Activated naive CD8-positive, alpha-beta T cell (primary cell): Measurements from ENCODE around the gene PIM1.
"Not testable (repeated sequence)": the region's sequence is repeated elsewhere in the genome, so short reads cannot be mapped to it uniquely, and the experiment has no call there.

Experiments
- H3K27ac Mint-ChIP-seq: one replicate; pipeline ENCODE4 v1.8.0; 2021; ENCODE audit warnings: mixed read lengths
- H3K27me3 Mint-ChIP-seq: one replicate; pipeline ENCODE4 v1.8.0; 2021; ENCODE audit warnings: mixed read lengths
- H3K36me3 Mint-ChIP-seq: one replicate; pipeline ENCODE4 v1.8.0; 2021; ENCODE audit warnings: mixed read lengths
- H3K4me1 Mint-ChIP-seq: one replicate; pipeline ENCODE4 v1.8.0; 2021; ENCODE audit warnings: low read depth, mixed read lengths
- H3K4me3 Mint-ChIP-seq: one replicate; pipeline ENCODE4 v1.8.0; 2021; ENCODE audit warnings: mild to moderate bottlenecking, mixed read lengths
- H3K9me3 Mint-ChIP-seq: one replicate; pipeline ENCODE4 v1.8.0; 2021; ENCODE audit warnings: low read depth, mixed read lengths

Gene PIM1

GRCh38 chr6:37173493-37174195 lies 3.7 kb downstream of the PIM1 start:
- Mint-ChIP-seq H3K27ac (peak overlapping the region; percentile 95), H3K36me3 (peaks cover 38% of the 10 kb centered on the region), H3K9me3 (no peaks in the 10 kb centered on the region), H3K4me1 (peaks cover 74% of the 10 kb centered on the region), H3K4me3 (peak overlapping the region; percentile 92), H3K27me3 (no peaks in the 10 kb centered on the region)

GRCh38 chr6:37174196-37174514 lies 4.2 kb downstream of the PIM1 start:
- Mint-ChIP-seq H3K27me3 (no peaks in the 10 kb centered on the region), H3K4me1 (peaks cover 69% of the 10 kb centered on the region), H3K36me3 (peaks cover 38% of the 10 kb centered on the region), H3K9me3 (no peaks in the 10 kb centered on the region), H3K4me3 (peak overlapping the region; percentile 92), H3K27ac (peak overlapping the region; percentile 95)

- H3K4me1 Mint-ChIP-seq: peaks cover 66% of the 10 kb centered on the region
- H3K9me3 Mint-ChIP-seq: no peaks in the 10 kb centered on the region
- peak overlapping the region; percentile 95 for H3K27ac Mint-ChIP-seq
- no peaks in the 10 kb centered on the region for H3K27me3 Mint-ChIP-seq
- H3K4me3 Mint-ChIP-seq: peak overlapping the region; percentile 92
- H3K36me3 Mint-ChIP-seq: peaks cover 38% of the 10 kb centered on the region
These were observed 4.8 kb downstream of the PIM1 start for GRCh38 chr6:37174515-37175331.

GRCh38 chr6:37175332-37176267 lies 5.6 kb downstream of the PIM1 start:
- Mint-ChIP-seq H3K4me3 (peak overlapping the region; percentile 92), H3K27me3 (no peaks in the 10 kb centered on the region), H3K36me3 (peaks cover 38% of the 10 kb centered on the region), H3K4me1 (peaks cover 67% of the 10 kb centered on the region), H3K27ac (peak overlapping the region; percentile 95), H3K9me3 (no peaks in the 10 kb centered on the region)

- peaks cover 72% of the 10 kb centered on the region for H3K4me1 Mint-ChIP-seq
- peak overlapping the region; percentile 95 for H3K27ac Mint-ChIP-seq
- no peaks in the 10 kb centered on the region for H3K27me3 Mint-ChIP-seq
- peaks cover 36% of the 10 kb centered on the region for H3K36me3 Mint-ChIP-seq
- H3K9me3 Mint-ChIP-seq: no peaks in the 10 kb centered on the region
- peak overlapping the region; percentile 92 for H3K4me3 Mint-ChIP-seq
These were observed 6.5 kb downstream of the PIM1 start for GRCh38 chr6:37176268-37177076.

- Mint-ChIP-seq H3K4me3 (peak overlapping the region; percentile 57), H3K4me1 (peaks cover 70% of the 10 kb centered on the region), H3K27me3 (no peaks in the 10 kb centered on the region), H3K9me3 (no peaks in the 10 kb centered on the region), H3K27ac (peak overlapping the region; percentile 77), H3K36me3 (peaks cover 33% of the 10 kb centered on the region)
These were observed 7.4 kb downstream of the PIM1 start for GRCh38 chr6:37177077-37177934.

- Mint-ChIP-seq H3K9me3 (no peaks in the 10 kb centered on the region), H3K27me3 (no peaks in the 10 kb centered on the region), H3K4me1 (peaks cover 68% of the 10 kb centered on the region), H3K4me3 (peak overlapping the region; percentile 57), H3K27ac (peak overlapping the region; percentile 77), H3K36me3 (peaks cover 31% of the 10 kb centered on the region)
These were observed 8.1 kb downstream of the PIM1 start for GRCh38 chr6:37177935-37178517.

GRCh38 chr6:37180075-37180474 lies 10.1 kb downstream of the PIM1 start:
- Mint-ChIP-seq H3K4me3 (no peak overlapping the region), H3K27me3 (no peaks in the 10 kb centered on the region), H3K27ac (no peak overlapping the region), H3K4me1 (peaks cover 58% of the 10 kb centered on the region), H3K36me3 (peaks cover 13% of the 10 kb centered on the region), H3K9me3 (no peaks in the 10 kb centered on the region)

GRCh38 chr6:37180610-37181009 lies 10.7 kb downstream of the PIM1 start:
- H3K9me3 Mint-ChIP-seq, H3K36me3 Mint-ChIP-seq, H3K27me3 Mint-ChIP-seq, H3K4me3 Mint-ChIP-seq, H3K27ac Mint-ChIP-seq: not testable (repeated sequence)
- peaks cover 57% of the 10 kb centered on the region for H3K4me1 Mint-ChIP-seq

- Mint-ChIP-seq H3K4me3 (peak overlapping the region; percentile 67), H3K4me1 (peaks cover 55% of the 10 kb centered on the region), H3K9me3 (no peaks in the 10 kb centered on the region), H3K27ac (peak overlapping the region; percentile 97), H3K27me3 (no peaks in the 10 kb centered on the region), H3K36me3 (peaks cover 4% of the 10 kb centered on the region)
These were observed 13.0 kb downstream of the PIM1 start for GRCh38 chr6:37182736-37183590.

- peak overlapping the region; percentile 91 for H3K27ac Mint-ChIP-seq
- not testable (repeated sequence) for H3K36me3 Mint-ChIP-seq, H3K9me3 Mint-ChIP-seq, H3K27me3 Mint-ChIP-seq
- H3K4me1 Mint-ChIP-seq: peaks cover 63% of the 10 kb centered on the region
- peak overlapping the region; percentile 73 for H3K4me3 Mint-ChIP-seq
These were observed 16.2 kb downstream of the PIM1 start for GRCh38 chr6:37185949-37186720.
